Kidney (tissue), 14 donors: ENCODE measurements around the gene LRRN1. TPM values are rescaled to one million over a fixed set of nuclear protein-coding genes. Genes with fewer than 3 reads are reported as not detected.

Source experiments
- DNase-seq, 5 donors: peaks; one replicate each; pipeline ENCODE4 v3.0.0-alpha.2; 2013 to 2020
- FAIRE-seq: peaks from 2 replicates; lab custom pipeline; 2012; peaks lifted over from hg19 to GRCh38; lab: Jason Lieb, UNC
- H3K27ac ChIP-seq, 2 donors: one replicate each; pipeline ENCODE4 v1.7.0; 2013; ENCODE audit warnings: low read depth in 2 of 2, low read length in 2 of 2, inconsistent platforms in 1 of 2
- H3K27me3 ChIP-seq: one replicate; pipeline ENCODE4 v1.7.1; 2013; ENCODE audit warnings: low read length, inconsistent platforms; ENCODE audit not compliant: control insufficient read depth, insufficient read depth
- H3K36me3 ChIP-seq, 3 donors: one replicate each; pipeline versions ENCODE4 v1.7.0 to v1.7.1; 2013; ENCODE audit warnings: low read length in 3 of 3, control low read depth in 1 of 3, inconsistent platforms in 1 of 3; ENCODE audit not compliant: insufficient read depth in 3 of 3, control insufficient read depth in 2 of 3
- H3K4me1 ChIP-seq, 3 donors: one replicate each; pipeline versions ENCODE4 v1.7.0 to v1.7.1; 2013; ENCODE audit warnings: low read length in 3 of 3, inconsistent platforms in 1 of 3, low read depth in 1 of 3; ENCODE audit not compliant: control insufficient read depth in 2 of 3, insufficient read depth in 2 of 3
- H3K4me3 ChIP-seq, 3 donors: one replicate each; pipeline versions ENCODE4 v1.7.0 to v1.8.1; 2013; ENCODE audit warnings: low read length in 3 of 3, control low read depth in 1 of 3, inconsistent platforms in 1 of 3
- H3K9ac ChIP-seq, 3 donors: one replicate each; pipeline versions ENCODE4 v1.7.0 to v1.7.1; 2013; ENCODE audit warnings: low read length in 3 of 3, control low read depth in 1 of 3, inconsistent platforms in 1 of 3
- H3K9me3 ChIP-seq, 3 donors: one replicate each; pipeline versions ENCODE4 v1.7.0 to v1.7.1; 2013; ENCODE audit warnings: low read length in 3 of 3, control low read depth in 1 of 3, inconsistent platforms in 1 of 3; ENCODE audit not compliant: control insufficient read depth in 2 of 3, insufficient read depth in 1 of 3
- intact Hi-C: fragments of 100-400 bp; cut with DNase I; formaldehyde crosslinking; loops from one replicate; pipeline ENCODE4 v1.11.1; 2022
- polyA plus RNA-seq: library from polyadenylated mRNA; stranded (reverse); fragments of 350-450 nt; fragmentation: Illumina TruSeq; extraction: RNeasy Lipid Tissue Mini Kit (QIAGEN cat#74804); gene quantifications from one replicate; pipeline ENCODE4 v1.2.3, GENCODE V29; 2014; ENCODE audit warnings: low read depth, low replicate concordance; ENCODE audit not compliant: insufficient read depth
- total RNA-seq: library from RNA; stranded (reverse); fragmentation: NEBNext Ultra II Directional; extraction: Animal tissue kit (Norgen Biotek cat#: 25700); gene quantifications from one replicate; pipeline ENCODE4 v1.2.1, GENCODE V29; 2021
- TF ChIP-seq, protein P1 (sequence below): IDR thresholded peaks from 3 replicates; pipeline ENCODE4 v1.5.1; 2012; ENCODE audit warnings: mild to moderate bottlenecking, moderate library complexity, borderline replicate concordance; ENCODE audit not compliant: insufficient read depth; ENCODE audit errors: extremely low read depth
- donor health status: control.
- donor health status: control.
- donor health status: control.
- donor health status: control.
- donor health status: control.
- donor health status: DM: yes; HTN: yes; CAD: no.
- donor health status: Normal renal cell carcinoma (clear cell type).

Gene LRRN1
- total and polyA plus RNA-seq, 2 donors from 2014 or later: 0.41 to 1.4 TPM

GRCh38 chr3:3772920-3773319 lies 26.3 kb upstream of the LRRN1 start:
- intact Hi-C loops: no loop called here
- Histone ChIP-seq H3K27ac (no peak overlapping the region), H3K4me1 (no peaks in the 10 kb centered on the region), H3K9ac (no peak overlapping the region), H3K27me3 (no peaks in the 10 kb centered on the region), H3K36me3 (no peaks in the 10 kb centered on the region), H3K9me3 (peaks cover 0 to 14% (median 3%) of the 10 kb centered on the region in 3 donors), H3K4me3 (no peak overlapping the region)
- DNase-seq: no peak
- TF ChIP-seq, protein P1, sequence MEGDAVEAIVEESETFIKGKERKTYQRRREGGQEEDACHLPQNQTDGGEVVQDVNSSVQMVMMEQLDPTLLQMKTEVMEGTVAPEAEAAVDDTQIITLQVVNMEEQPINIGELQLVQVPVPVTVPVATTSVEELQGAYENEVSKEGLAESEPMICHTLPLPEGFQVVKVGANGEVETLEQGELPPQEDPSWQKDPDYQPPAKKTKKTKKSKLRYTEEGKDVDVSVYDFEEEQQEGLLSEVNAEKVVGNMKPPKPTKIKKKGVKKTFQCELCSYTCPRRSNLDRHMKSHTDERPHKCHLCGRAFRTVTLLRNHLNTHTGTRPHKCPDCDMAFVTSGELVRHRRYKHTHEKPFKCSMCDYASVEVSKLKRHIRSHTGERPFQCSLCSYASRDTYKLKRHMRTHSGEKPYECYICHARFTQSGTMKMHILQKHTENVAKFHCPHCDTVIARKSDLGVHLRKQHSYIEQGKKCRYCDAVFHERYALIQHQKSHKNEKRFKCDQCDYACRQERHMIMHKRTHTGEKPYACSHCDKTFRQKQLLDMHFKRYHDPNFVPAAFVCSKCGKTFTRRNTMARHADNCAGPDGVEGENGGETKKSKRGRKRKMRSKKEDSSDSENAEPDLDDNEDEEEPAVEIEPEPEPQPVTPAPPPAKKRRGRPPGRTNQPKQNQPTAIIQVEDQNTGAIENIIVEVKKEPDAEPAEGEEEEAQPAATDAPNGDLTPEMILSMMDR: no peak
- no peak for FAIRE-seq

- Histone ChIP-seq H3K4me3 (no peak overlapping the region), H3K9ac (no peak overlapping the region), H3K4me1 (no peaks in the 10 kb centered on the region), H3K27me3 (no peaks in the 10 kb centered on the region), H3K36me3 (no peaks in the 10 kb centered on the region), H3K9me3 (peaks cover 0 to 14% (median 3%) of the 10 kb centered on the region in 3 donors), H3K27ac (no peak overlapping the region)
- FAIRE-seq (no peak), DNase-seq (no peak)
- intact Hi-C loops: no loop called here
- TF ChIP-seq, protein P1: no peak
Measured at GRCh38 chr3:3776607-3777006, 22.6 kb upstream of the LRRN1 start.

- DNase-seq (no peak), FAIRE-seq (no peak)
- Histone ChIP-seq H3K9ac (no peak overlapping the region), H3K9me3 (peaks cover 0 to 14% (median 3%) of the 10 kb centered on the region in 3 donors), H3K36me3 (no peaks in the 10 kb centered on the region), H3K27ac (no peak overlapping the region), H3K4me3 (no peak overlapping the region), H3K4me1 (no peaks in the 10 kb centered on the region), H3K27me3 (no peaks in the 10 kb centered on the region)
- TF ChIP-seq, protein P1: no peak
- intact Hi-C loops: no loop called here
Measured at GRCh38 chr3:3778216-3778615, 21.0 kb upstream of the LRRN1 start.

DNA sequence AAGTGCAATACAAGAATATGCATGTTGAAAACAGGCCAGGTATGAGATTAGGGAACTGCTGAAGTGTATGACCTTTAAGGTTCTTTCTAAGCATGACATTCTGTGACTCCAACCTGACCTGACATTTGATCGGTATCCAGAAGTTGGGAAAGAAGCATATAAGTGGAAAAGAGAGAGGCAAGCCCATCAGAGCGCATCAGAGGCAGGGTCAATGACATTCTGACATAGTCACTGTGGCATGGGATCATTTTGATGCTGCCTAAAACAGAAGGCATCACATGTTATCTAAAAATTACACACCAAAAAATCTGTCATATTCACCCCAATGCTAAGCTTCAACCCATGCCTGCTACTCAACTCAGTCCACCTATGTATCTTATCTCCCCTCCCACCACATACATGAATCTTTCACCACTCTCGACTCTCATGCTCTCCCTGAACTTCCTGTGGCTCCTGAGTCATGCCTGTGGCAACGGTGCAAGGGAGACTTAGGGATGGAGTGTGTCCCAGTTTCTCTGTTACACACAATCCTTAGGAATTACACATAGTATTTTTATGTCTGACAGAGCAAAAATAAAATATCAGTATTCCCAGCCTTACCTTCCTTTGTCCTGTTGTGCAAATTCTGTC lies 20.5 kb upstream of the LRRN1 start:
- FAIRE-seq (no peak), DNase-seq (no peak)
- peaks cover 0 to 14% (median 3%) of the 10 kb centered on the region in 3 donors for H3K9me3 ChIP-seq
- H3K4me1 ChIP-seq: no peaks in the 10 kb centered on the region
- no peaks in the 10 kb centered on the region for H3K36me3 ChIP-seq
- TF ChIP-seq, protein P1: no peak
- intact Hi-C loops: no loop called here
- H3K9ac ChIP-seq: no peak overlapping the region
- no peak overlapping the region for H3K27ac ChIP-seq
- no peaks in the 10 kb centered on the region for H3K27me3 ChIP-seq
- H3K4me3 ChIP-seq: no peak overlapping the region
